ENCODE data around the gene RNF182. TPM values are rescaled to one million over a fixed set of nuclear protein-coding genes. Genes with fewer than 3 reads are reported as not detected.
A peak's percentile ranks its signal among the peaks of the same experiment; 100 is the strongest.

Gene RNF182
- total and polyA plus RNA-seq, 10 of the 15 experiments (the other 5 are each of a cell fraction or from before 2014, with no cell fraction given): not detected

- no peak for FAIRE-seq
- peak; percentile 84 for ATAC-seq
- H3K36me3 ChIP-seq (ENCODE audit: control insufficient read depth in 2 of 2, insufficient read depth in 2 of 2, low read length in 1 of 2): no peaks in the 10 kb centered on the region
- in situ Hi-C loops (cut with MboI) (no loop called here), intact Hi-C loops (cut with micrococcal nuclease; ENCODE audit: unreplicated experiment) (no loop called here)
- no TSS peak for BruUV-seq (replicated peaks)
- no peak overlapping the region for H2AFZ ChIP-seq (ENCODE audit: control insufficient read depth, low read depth, low read length)
- ChIA-PET POLR2A (interaction anchor here (0.6 kb wide), 1 partner anchor 278 kb away, joined by 3 read pairs; no protein-coding TSS in a partner anchor), CTCF (interaction anchor here (1.0 to 1.2 kb wide), 3 partner anchors 19 to 117 kb away, joined by 3 read pairs; no protein-coding TSS in a partner anchor), RAD21 (ENCODE audit: unreplicated experiment) (no interaction called here), SMC1A (ENCODE audit: uncharacterized antibody, unreplicated experiment) (interaction anchor here (0.8 to 1.7 kb wide), 2 partner anchors 12 to 266 kb away, joined by 3 to 7 read pairs; no protein-coding TSS in a partner anchor)
- DNase-seq (ENCODE audit: low read depth, low spot score): no peak
- WGBS (ENCODE audit: insufficient coverage, insufficient replicate concordance, low lambda C conversion rate, missing lambda C conversion rate): 2% methylated on average over 8 of the region's 8 CpGs
- no peaks in the 10 kb centered on the region for H3K9me3 ChIP-seq (replicated peaks; ENCODE audit: control insufficient read depth, insufficient read depth, low read length)
- H3K4me2 ChIP-seq (ENCODE audit: control insufficient read depth, insufficient read depth): no peak overlapping the region; the same call in 1 of the 2 replicates
- no peak overlapping the region for H3K27ac ChIP-seq (ENCODE audit: control insufficient read depth, insufficient read depth)
- H4K20me1 ChIP-seq (ENCODE audit: control insufficient read depth, insufficient read depth): no peaks in the 10 kb centered on the region
- no peak overlapping the region for H3K9ac ChIP-seq (ENCODE audit: control insufficient read depth, insufficient read depth, low read length)
- no peaks in the 10 kb centered on the region for H3K79me2 ChIP-seq (ENCODE audit: control insufficient read depth, insufficient read depth, low read length)
- peaks cover 2 to 6% of the 10 kb centered on the region in 2 experiments for H3K27me3 ChIP-seq (replicated peaks in 1 of 2; ENCODE audit: control insufficient read depth in 2 of 2, insufficient read depth in 2 of 2, low read length in 1 of 2)
- no peak overlapping the region for H3K4me3 ChIP-seq
- peaks cover 6% of the 10 kb centered on the region for H3K4me1 ChIP-seq (ENCODE audit: control insufficient read depth, insufficient read depth, low read length)
- TF ChIP-seq SMC3 (IDR thresholded peaks at IDR 0.05; ENCODE audit: borderline replicate concordance, low read length) (no peak), IKZF1 (conservative IDR thresholded peaks at IDR 0.05) (0 out of 2 replicates have a peak, but pooled peaks have one; percentile 14), MYC (IDR thresholded peaks at IDR 0.05; ENCODE audit: insufficient read depth, insufficient read length, insufficient replicate concordance, low read length, severe bottlenecking) (no peak), CTCF (IDR thresholded peaks at IDR 0.05 in 2 of 3, conservative IDR thresholded peaks at IDR 0.05 in 1 of 3; ENCODE audit: control insufficient read depth in 2 of 3, extremely low read depth in 1 of 3, insufficient read depth in 1 of 3, low read depth in 3 of 3, low read length in 3 of 3) (no peak), SP1 (IDR thresholded peaks at IDR 0.05; ENCODE audit: low read depth, low read length) (no peak), EED (IDR thresholded peaks at IDR 0.05; ENCODE audit: low read depth) (peak; percentile 41; the same call in 1 of the 2 replicates), NFYB (IDR thresholded peaks at IDR 0.05; ENCODE audit: insufficient read depth, low read depth, low read length) (no peak), NBN (IDR thresholded peaks at IDR 0.05) (no peak), JUNB (IDR thresholded peaks at IDR 0.05) (peak; percentile 58), NR2C2 (IDR thresholded peaks at IDR 0.05; ENCODE audit: borderline replicate concordance, control insufficient read depth, insufficient read length, low read depth) (no peak), ELK1 (IDR thresholded peaks at IDR 0.05; ENCODE audit: low read depth, low read length) (no peak), CBX5 (IDR thresholded peaks at IDR 0.05; ENCODE audit: low read depth) (no peak), CUX1 (IDR thresholded peaks at IDR 0.05; ENCODE audit: insufficient replicate concordance, low read depth, low read length) (no peak)
- TF ChIP-seq, protein P1, sequence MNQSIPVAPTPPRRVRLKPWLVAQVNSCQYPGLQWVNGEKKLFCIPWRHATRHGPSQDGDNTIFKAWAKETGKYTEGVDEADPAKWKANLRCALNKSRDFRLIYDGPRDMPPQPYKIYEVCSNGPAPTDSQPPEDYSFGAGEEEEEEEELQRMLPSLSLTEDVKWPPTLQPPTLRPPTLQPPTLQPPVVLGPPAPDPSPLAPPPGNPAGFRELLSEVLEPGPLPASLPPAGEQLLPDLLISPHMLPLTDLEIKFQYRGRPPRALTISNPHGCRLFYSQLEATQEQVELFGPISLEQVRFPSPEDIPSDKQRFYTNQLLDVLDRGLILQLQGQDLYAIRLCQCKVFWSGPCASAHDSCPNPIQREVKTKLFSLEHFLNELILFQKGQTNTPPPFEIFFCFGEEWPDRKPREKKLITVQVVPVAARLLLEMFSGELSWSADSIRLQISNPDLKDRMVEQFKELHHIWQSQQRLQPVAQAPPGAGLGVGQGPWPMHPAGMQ (IDR thresholded peaks at IDR 0.05; ENCODE audit: borderline replicate concordance): no peak
These were observed 100.4 kb downstream of the RNF182 start for GRCh38 chr6:14025160-14025559.
